Activated CD4-positive, CD25-positive, alpha-beta regulatory T cell treated with anti-CD3 and anti-CD28 coated beads, Interleukin-2, amount 50 U/mL, for 72 hours (primary cell): Measurements from ENCODE around the gene NEK4.
"Not testable (repeated sequence)": the region's sequence is repeated elsewhere in the genome, so short reads cannot be mapped to it uniquely, and the experiment has no call there.

Experiments
- DNase-seq: peaks from one replicate; pipeline ENCODE4 v3.0.0; 2021

NEK4 gene

DNA sequence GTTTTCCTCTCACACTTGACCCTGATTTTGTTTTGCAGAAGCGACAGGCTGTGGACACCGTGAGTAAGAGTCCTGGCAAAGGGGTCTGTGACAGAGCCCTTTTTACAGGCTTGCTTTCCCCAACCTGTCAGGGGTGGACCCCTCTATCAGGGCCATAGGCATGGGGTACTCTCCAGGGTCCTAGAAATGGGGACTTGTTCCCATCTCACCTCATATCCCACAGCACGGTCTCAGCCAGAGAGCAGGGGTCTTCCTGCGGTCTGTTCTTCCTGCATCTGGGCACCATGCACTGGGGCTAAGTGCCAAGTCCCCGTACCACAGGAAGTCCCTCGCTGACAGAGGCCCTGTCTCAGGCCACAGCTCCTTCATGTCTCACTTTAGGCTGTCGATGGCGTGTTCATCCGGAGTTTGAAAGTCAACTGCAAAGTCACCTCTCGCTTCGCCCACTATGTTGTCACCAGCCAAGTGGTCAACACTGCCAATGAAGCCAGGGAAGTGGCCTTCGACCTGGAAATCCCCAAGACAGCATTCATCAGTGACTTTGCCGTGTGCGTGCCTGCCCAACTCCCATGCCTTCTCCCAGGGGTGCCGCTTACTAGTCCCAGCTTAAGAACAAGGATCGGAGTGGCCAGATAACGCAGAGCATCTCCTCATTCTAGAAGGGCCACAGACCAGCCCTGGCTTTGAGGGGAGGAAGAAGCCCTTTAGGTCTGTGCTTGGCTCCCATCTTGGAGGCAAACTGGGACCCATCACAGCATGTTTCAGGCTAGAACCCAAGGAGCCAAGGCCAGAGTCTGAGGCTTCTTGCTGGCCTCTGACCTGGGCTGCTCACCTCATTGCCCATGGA, 7.4 kb upstream of the NEK4 start:
- DNase-seq = peak; percentile 29

DNA sequence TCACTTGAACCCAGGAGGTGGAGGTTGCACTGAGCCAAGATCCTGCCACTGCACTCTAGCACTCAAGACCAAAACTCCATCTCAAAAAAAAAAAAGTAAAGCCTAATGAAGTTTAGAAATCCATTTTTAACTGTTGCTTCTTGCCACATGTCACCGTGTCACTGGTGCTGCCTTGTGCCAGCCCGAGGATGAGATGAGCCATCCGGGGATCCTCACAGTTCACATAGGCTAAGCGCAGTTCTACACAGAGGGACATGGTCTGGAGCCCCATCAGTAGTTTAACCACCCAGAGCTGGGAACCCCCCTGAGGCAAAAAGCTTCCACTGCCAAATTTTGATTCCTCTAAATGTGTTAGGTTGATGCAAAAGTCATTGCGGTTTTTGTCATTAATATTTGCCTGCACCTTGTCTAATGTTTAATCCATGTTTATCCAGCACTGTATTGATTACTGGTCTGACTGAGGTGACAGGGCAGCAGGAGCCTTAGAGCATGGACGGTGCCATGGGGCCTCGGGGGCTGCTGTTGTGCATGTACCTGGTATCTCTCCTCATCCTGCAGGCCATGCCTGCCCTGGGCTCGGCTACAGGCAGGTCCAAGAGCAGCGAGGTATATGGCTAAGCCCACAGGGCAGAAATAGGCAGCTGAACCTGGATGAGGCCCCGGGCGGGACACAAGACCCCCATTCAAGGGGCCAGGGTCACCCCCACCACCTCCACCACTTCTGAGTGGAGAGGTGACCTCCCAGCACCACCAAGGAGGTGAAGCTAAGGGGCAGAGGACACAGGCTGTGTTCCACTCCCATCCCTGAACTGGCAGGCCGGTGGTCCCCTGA, 6.6 kb upstream of the NEK4 start, which contains the start of gene ITIH1:
Gene ITIH1 (plus strand): TSS at position 473 of the 832 bp plus-strand sequence. CDS start 17 bp downstream, at position 490.
- peak; percentile 26 for DNase-seq

DNA sequence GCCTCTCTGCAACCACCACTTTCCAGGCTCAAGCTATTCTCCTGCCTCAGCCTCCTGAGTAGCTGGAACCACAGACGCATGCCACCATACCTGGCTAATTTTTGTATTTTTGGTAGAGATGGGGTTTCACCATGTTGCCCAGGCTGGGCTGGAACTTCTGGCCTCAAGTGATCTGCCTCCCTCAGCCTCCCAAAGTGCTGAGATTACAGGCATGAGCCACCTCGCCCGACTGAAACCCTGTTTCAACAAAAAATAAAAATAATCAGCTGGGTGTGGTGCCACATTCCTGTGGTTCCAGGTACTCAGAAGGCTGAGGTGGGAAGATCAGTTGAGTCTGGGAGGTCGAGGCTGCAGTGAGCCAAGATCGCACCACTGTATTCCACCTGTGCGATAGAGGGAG, 5.7 kb upstream of the NEK4 start:
- DNase-seq = not testable (repeated sequence)

DNA sequence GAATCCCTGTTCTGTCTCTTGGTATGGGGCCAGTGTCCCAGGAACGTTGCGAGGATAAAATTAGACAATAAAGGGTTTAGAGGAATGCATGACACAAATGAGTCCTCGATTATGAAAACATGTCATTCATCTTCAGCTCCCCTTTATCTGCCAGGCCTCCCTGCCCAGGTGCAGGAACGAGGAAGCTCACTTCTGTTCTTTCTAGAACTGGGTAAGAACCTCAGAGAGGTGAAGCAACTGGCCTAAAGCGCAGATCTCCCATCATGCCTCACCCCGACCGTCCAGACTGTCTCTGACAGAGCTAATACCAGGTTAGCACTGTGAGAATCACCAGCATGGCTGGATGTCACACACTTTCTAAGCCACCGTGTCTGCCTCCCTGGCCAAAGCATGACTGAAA, 5.1 kb upstream of the NEK4 start:
- no peak for DNase-seq

DNA sequence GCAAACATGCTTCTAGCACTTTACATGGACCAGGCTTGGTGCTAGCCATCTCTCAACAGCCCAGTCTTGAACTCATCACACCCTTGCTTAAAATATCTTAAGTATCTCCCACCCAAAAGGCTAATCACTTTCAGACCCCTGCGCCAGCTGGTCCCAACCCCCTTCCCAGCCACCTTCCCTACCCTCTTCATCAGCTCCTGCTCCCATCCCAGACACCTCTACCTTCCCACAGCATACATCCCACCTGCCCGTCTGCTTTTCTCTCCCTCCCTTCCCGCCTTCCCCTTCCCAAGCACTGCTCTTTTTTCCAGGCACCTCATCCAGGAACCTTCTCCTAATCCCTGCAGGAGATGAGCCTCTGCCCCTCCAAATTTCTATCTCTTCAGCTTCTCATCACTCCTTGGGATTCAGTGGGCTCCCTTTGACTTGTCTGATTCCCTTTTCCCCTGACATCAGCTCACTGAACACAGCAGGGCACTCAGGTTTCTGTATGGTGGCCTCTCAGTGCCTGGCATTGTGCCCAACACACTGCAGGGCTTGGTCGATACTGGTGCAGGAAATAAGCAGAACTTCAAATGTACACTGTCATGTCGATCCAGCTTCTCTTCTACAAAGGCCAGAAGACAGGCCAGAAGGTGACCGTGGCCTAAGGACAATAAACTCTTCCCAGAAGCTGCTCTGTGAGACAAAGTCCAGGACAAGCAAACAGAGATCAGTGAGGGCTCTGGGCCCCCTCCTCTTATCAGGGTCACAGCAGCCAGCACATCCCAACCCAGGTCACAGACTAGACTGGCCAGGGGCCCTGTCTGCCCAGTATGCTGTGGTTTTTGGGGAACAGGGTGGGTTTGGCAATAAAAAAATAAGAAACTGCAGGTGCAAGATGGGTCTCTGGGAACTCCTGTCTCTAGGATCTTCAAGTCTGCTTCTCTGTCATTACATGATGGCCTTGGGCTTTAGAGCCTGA, 4.4 kb upstream of the NEK4 start:
- DNase-seq = no peak

DNA sequence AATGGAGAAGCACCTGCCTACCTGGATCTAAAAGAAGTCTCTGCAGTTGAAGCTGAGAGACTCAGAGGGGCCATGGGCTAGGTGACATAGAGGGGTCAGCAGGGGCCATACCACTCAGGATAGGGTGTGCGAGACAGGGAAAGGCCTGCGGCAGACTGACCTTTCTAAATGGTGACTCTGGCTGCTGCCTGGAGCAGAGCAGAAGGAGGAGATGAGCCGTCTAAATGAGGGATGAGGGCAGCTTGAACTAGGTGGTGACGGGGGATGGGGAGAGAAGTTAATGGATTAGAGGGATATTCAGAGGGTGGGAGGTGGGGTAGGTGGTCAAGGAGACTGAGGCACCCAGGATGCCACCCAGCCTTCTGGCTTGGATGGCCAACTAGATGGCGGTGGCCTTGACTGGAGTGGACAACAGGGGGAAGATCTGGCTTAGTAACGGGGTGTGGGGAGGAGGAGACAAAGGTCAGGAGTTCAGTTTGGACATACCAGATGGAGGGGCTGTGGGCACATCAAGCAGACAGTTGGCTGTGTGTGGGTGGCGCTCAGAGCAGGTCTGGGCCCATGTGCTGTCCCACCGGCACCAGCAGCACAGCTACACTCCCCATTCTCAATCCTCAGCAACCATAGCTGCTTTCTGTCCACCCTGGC, 3.5 kb upstream of the NEK4 start:
- DNase-seq = peak; percentile 19

DNA sequence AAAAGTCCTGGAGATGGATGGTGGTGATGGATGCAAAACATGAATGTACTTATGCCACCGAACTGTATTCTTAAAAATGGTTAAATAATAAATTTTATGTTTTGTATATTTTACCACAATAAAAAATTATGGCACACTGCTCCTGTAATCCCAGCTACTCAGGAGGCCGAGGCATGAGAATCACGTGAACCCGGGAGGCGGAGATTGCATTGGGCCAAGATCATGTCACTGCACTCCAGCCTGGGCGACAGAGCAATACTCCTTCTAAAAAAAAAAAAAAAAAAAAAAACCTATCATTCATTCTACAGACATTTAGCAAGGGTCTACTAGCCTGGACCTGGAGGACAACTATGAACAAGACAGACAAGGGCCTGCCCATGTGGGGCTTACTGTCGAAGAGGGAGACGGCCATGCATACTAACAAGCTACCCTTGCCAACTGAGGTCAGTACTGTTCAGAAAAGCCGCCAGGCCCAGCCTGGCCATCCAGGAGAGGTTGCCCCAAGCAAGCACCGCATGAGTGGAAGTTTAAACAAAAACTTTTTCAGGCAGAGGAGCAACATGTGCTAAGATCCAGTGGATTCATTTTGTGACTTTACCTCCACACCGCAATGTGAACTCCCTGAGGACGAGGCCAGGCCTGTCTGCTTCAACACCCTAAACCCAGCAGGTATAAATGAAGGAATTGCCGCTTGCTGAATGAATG, 2.8 kb upstream of the NEK4 start:
- peak; percentile 17 for DNase-seq

DNA sequence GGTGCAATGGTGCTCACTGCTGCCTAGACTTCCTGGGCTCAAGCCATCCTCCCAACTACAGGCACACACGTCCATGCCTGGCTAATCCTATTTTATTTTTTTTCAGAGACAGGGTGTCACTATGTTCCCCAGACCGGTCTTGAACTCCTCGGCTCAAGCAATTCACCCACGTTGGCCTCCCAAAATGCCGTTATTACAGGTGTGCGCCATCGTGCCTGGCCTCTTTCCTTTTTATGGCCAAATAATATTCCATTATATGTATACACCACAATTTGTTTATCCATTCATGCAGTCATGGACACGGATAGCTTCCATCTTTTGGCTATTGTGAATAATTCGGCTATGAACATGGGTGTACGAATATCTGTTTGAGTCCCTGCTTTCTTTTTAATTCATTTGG, 962 bp upstream of the NEK4 start:
- no peak for DNase-seq

DNA sequence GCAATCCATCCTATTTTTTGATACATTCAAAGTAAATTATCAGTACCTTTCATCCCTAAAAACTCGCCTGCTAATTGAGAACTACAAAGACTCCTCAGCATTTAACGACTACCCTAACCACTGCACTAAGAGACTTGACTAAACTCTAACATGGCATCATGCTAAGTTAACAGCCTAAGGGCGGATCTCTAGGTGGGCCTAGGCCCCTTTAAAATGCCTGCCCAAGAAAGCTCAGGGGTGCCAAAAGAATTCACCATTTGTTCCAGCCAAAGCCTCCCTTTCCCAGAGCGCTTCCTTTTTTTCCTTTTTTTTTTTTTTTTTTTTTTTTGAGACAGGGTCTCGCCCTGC, 568 bp upstream of the NEK4 start:
- DNase-seq = no peak

DNA sequence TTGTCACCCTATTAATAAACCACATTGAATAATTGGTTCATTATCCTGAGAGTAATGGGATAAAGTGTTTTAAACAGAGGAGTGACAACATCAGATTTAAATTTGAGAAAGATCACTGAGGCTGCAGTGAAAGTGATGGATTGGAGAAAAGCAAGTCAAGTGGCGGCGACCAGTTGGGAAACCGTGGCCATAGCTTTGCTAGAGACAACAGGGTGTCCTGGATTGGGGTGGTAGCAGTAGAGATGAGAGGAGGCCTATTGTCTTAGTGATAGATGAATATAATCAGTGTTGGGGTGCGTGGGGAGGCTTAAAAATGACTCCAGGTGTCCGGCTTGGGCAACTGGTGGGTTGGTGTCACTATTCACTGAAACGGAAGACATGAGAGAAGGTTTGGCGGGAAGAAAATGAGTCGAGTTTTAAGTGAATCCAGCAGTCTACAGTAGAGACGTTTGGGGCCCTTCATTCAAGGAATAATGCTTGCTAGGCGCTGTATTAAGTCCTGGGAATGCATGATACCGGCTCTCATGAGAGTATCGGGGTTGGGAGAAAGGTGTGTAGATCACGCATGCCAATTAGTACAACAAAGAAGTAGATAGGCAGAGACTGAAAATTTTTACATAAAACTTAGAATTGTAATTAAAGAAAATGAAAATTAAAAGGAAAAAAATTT, 819 bp downstream of the NEK4 start:
- DNase-seq = no peak

DNA sequence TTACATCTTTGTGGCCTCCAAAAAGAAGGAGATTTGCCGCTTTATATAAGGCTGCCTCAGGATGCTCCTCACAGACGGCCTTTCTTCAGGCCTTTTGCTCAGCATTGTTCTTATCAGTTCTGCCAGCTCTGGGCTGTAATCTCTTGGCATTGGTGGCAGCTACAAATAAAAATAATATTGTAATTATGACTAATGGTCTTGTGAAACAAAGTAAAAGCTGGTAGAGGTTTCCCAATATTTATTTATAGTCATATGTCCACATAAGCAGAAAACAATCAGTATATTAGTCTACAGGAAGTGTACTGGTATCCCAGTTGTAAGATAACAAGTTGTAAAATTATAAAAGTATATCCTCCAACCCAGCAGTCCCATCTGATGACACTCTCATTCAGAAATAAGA, 7.3 kb downstream of the NEK4 start:
- no peak for DNase-seq

DNA sequence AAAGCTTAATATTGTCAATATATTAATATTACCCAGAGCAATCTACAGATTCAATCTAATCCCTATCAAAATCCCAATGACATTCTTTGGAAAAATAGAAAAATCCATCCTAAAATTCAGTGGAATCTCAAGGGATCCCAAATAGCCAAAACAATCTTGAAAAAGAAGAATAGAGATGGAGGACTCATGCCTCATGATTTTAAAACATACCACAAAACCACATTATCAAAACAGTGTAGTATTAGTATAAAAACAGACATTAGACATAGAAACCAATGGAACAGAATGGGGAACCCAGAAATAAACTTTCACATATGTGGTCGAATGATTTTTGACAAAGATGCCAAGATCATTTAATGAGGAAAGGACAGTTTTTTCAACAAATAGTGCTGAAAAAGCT, 14.6 kb downstream of the NEK4 start:
- DNase-seq = no peak

DNA sequence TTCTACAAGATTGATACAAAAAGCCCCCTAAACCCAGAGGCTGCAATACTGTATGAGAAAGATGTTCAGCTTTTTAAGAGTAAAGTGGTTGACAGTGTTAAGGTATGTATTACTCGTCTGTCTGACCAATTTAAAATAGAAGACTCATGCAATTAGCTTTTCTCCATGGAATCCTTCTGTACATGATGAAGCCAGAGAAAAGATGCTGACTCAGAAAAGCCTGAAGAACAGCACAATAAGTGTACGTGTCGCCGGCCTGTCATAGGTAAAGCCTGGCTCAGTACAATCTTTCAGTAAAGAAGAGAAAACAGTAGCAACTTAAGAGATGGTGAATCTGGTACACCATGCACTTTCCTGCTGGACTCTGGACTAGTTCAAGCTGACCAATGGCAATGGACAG, 16.4 kb downstream of the NEK4 start:
- DNase-seq = no peak

DNA sequence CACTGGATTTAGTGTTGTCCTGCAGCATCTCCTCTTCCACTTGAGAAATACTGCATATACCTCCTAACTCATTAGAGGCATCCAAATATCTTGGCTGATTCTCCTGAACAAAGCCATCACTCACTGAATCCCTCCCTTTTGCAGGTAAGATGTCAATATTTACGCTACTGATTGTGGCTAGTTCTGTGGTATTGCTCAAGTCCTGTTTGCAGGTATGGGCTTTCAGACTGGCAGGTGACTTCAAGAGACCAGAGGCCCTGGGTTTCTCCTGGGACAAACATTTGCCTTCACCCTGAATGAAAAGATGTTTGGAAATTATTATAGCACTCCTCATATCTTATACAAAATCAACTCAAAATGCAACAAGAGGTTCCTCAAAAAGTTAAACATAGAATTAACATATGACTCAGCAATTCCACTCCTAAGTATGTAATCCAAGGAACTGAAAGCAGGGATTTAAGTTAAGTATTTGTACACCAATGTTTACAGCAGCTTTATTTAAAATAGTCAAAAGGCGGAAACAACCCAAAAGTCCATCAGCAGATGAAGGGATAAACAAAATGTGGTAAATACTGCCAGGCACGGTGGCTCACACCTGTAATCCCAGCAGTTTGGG, 18.6 kb downstream of the NEK4 start:
- no peak for DNase-seq

DNA sequence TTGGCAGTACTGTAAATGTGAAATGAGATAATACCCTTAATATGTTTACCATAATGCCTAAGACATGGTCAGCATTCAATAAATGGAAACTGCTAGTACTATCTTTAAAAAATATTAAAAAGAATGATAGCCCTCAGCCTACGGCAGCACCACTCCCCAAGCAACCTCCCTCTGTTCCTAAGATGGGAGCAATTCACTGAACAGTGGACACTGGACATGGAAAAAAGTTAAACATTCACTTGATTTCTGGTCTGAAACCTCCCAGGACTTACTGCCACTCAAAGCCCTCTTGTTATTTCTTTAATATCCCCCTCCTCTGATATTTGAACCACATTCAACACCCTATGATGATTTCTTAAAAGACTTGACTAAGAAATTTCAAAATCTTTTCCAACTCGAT, 27.0 kb downstream of the NEK4 start:
- no peak for DNase-seq

DNA sequence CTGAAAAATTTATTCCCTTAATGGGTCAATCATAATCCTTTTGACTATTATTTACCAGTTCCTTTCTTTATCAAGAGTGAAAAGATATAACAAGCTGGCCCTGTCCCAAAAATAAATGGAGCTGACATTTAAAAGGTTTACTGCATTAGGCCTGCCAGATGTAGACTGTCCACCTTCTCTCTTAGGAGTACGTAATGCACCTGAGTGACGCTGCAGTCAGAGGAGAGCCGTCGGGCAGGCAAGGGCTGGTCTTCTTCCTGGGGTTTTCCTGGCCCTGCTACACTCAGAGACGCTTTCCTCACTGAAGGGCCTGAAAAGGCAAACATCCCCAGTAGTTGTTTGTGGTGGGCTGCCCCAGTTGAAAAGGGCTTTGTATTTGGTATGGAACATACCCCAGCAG, 27.6 kb downstream of the NEK4 start:
- no peak for DNase-seq

DNA sequence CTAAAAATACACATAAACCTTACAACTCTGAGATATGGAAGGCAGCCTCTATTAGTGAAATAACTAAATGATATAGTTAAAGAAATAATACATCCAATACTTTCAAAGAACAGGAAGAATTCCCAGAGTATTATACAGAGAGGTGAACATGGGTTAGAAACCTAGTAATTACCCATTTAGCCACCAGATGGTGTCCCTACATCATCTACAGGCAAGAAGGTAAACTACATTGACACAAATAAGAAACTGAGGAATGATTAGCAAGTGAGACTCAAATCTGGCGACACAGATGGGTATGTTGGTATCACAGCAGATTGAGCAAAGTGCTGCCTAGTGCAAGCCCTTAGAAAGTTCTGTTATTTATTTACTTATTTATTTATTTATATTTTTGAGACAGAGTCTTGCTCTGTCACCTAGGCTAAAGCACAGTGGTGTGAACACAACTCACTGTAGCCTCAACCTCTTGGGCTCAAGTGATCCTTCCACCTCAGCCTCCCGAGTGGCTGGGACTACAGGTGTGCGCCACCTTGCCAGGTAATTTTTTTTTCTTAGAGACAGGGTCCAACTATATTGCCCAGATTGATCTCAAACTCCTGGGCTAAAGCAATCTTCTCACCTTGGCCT, 28.2 kb downstream of the NEK4 start:
- no peak for DNase-seq

DNA sequence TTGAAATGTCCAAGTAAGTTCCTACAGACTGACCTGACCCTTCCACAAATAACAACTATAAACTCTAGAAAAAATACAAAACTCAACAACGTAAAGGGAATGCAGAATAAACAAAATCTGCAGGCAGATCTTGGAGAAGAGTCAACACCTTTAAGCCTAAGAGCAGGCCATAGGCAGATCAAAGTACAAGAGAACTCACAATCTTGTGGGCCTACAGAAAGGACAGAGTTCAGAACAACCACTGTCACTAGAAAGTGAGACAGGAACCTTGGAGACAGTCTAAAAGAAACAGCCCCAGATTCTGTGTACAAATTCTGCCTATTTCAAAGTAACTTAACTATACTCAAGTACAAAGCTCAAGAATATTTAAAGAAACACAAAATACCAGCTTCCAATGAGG, 31.0 kb downstream of the NEK4 start:
- DNase-seq = no peak

DNA sequence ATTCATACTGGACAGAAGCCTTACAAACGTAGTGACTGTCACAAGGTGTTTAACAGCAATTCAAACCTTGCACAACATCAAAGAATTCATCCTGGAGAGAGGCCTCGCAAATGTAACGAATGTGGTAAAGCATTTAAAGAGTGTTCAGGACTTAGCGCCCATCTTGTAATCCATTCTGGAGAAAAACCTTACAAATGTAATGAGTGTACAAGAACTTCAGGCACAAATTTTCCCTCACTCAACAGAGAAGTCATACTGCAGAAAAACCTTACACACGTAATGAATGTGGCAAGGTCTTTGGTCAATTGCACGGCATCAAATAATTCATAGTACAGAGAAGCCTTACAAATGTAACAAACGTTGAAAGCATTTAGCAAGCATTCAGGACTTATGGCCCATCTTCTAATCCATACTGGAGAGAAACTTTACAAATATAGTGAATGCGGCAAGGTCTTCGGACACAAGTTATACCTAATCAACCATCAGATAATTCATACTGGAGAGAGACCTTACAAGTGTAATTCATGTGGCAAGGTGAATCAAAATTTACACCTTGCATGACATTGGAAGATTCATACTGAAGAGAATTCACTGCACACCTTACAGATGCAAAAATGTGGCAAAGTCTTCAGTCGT, 37.4 kb downstream of the NEK4 start:
- DNase-seq = no peak

DNA sequence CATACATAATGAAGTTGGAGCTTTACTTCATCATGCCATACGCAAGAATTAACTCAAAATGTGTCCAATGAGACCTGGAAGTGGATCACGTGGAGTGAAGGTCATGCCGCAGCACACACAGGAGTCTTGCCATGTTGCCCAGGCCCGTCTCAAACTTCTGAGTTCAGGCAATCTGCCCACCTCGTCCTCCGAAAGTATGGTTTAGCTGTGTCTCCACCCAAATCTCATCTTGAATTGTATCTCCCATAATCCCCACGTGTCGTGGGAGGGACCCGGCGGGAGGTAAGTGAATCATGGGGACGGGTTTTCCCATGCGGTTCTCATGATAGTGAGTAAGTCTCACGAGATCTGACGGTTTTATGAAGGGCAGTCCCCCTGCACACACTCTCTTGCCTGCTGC, 39.1 kb downstream of the NEK4 start:
- no peak for DNase-seq
